SK-N-SH treated with all-trans-retinoic acid at 6 μM for 48 hours (cell line): Measurements from ENCODE around the gene ARID4B.
"Not testable (repeated sequence)": the region's sequence is repeated elsewhere in the genome, so short reads cannot be mapped to it uniquely, and the experiment has no call there.

Experiments used
- ATAC-seq: fragments of 200-7000 bp; cut with Tn5 transposase; 3 replicates; pipeline ENCODE4 v1.9.1; 2020; ENCODE audit warnings: mild to moderate bottlenecking, moderate library complexity
- BACH2 ChIP-seq: fragments of 250-450 bp; sonication (Bioruptor Pico); IDR thresholded peaks from 2 replicates; pipeline ENCODE4 v1.9.0; 2021; ENCODE audit warnings: mild to moderate bottlenecking, borderline replicate concordance
- CSDC2 ChIP-seq: fragments of 250-450 bp; sonication (Bioruptor Pico); IDR thresholded peaks from 2 replicates; pipeline ENCODE4 v1.5.0; 2020; ENCODE audit warnings: mild to moderate bottlenecking, moderate library complexity
- CSRNP3 ChIP-seq: fragments of 250-450 bp; sonication (Bioruptor Pico); IDR thresholded peaks from 2 replicates; pipeline ENCODE4 v1.5.1; 2021; ENCODE audit warnings: mild to moderate bottlenecking, moderate library complexity
- GLIS3 ChIP-seq: fragments of 250-450 bp; sonication (Bioruptor Pico); IDR thresholded peaks from 2 replicates; pipeline ENCODE4 v1.5.0; 2020; ENCODE audit warnings: mild to moderate bottlenecking, moderate library complexity
- ISL1 ChIP-seq: fragments of 250-450 bp; sonication (Bioruptor Pico); IDR thresholded peaks from 2 replicates; pipeline ENCODE4 v2.1.2; 2022; ENCODE audit warnings: mild to moderate bottlenecking, moderate library complexity
- PATZ1 ChIP-seq: fragments of 250-450 bp; sonication (Bioruptor Pico); IDR thresholded peaks from 2 replicates; pipeline ENCODE4 v1.8.0; 2020; ENCODE audit warnings: mild to moderate bottlenecking, moderate library complexity, borderline replicate concordance
- POU6F1 ChIP-seq: fragments of 250-450 bp; sonication (Bioruptor Pico); IDR thresholded peaks from 2 replicates; pipeline ENCODE4 v1.8.0; 2021; ENCODE audit warnings: low read depth, mild to moderate bottlenecking, moderate library complexity, borderline replicate concordance
- PPARA ChIP-seq: fragments of 250-450 bp; sonication (Bioruptor Pico); IDR thresholded peaks from 2 replicates; pipeline ENCODE4 v1.5.0; 2020; ENCODE audit warnings: mild to moderate bottlenecking, borderline replicate concordance
- RARB ChIP-seq: fragments of 250-450 bp; sonication (Bioruptor Pico); IDR thresholded peaks from 2 replicates; pipeline ENCODE4 v1.8.0; 2021; ENCODE audit warnings: mild to moderate bottlenecking, moderate library complexity
- SNAI2 ChIP-seq: fragments of 250-450 bp; sonication (Bioruptor Pico); IDR thresholded peaks from 2 replicates; pipeline ENCODE4 v1.5.0; 2020; ENCODE audit warnings: mild to moderate bottlenecking, moderate library complexity
- TCF4 ChIP-seq: fragments of 250-450 bp; sonication (Bioruptor Pico); IDR thresholded peaks from 2 replicates; pipeline ENCODE4 v1.8.0; 2021; ENCODE audit warnings: mild to moderate bottlenecking, moderate library complexity, borderline replicate concordance
- TOX ChIP-seq: fragments of 250-450 bp; sonication (Bioruptor Pico); IDR thresholded peaks from 2 replicates; pipeline ENCODE4 v1.8.0; 2021; ENCODE audit warnings: mild to moderate bottlenecking, moderate library complexity, borderline replicate concordance
- TSHZ2 ChIP-seq: fragments of 250-450 bp; sonication (Bioruptor Pico); IDR thresholded peaks from 2 replicates; pipeline ENCODE4 v1.5.0; 2020; ENCODE audit warnings: mild to moderate bottlenecking, moderate library complexity
- ZC3H10 ChIP-seq: fragments of 250-450 bp; sonication (Bioruptor Pico); IDR thresholded peaks from 2 replicates; pipeline ENCODE4 v1.5.1; 2021; ENCODE audit warnings: mild to moderate bottlenecking, moderate library complexity
- ZFP3 ChIP-seq: fragments of 250-450 bp; sonication (Bioruptor Pico); IDR thresholded peaks from 2 replicates; pipeline ENCODE4 v1.5.0; 2020; ENCODE audit warnings: mild to moderate bottlenecking, moderate library complexity
- ZFP30 ChIP-seq: fragments of 450-650 bp; formaldehyde crosslinking; IDR thresholded peaks from 2 replicates; pipeline ENCODE4 v1.5.0; 2022; ENCODE audit warnings: mild to moderate bottlenecking, moderate library complexity
- ZNF565 ChIP-seq: fragments of 450-650 bp; formaldehyde crosslinking; conservative IDR thresholded peaks from 2 replicates; pipeline ENCODE4 v1.5.0; 2020; ENCODE audit warnings: low read depth, mild to moderate bottlenecking, moderate library complexity
- ZNF8 ChIP-seq: fragments of 450-650 bp; formaldehyde crosslinking; IDR thresholded peaks from 2 replicates; pipeline ENCODE4 v1.5.0; 2020; ENCODE audit warnings: mild to moderate bottlenecking, moderate library complexity

Gene ARID4B

GRCh38 chr1:235221653-235222375 lies 106.2 kb downstream of the ARID4B start:
- no peak for ATAC-seq
- TF ChIP-seq TCF4 (CRISPR knock-in tag) = no peak
- no peak for TF ChIP-seq ZNF565 (CRISPR knock-in tag)
- TF ChIP-seq ZC3H10 (CRISPR knock-in tag) = no peak
- TF ChIP-seq SNAI2 (CRISPR knock-in tag) = no peak
- TF ChIP-seq CSDC2 (CRISPR knock-in tag) = no peak
- TF ChIP-seq TOX (CRISPR knock-in tag) = no peak
- no peak for TF ChIP-seq BACH2

GRCh38 chr1:235215453-235215852 lies 112.5 kb downstream of the ARID4B start:
- TF ChIP-seq CSRNP3 (CRISPR knock-in tag) (no peak), TSHZ2 (CRISPR knock-in tag) (no peak), ZFP30 (no peak), ZFP3 (CRISPR knock-in tag) (no peak), PATZ1 (CRISPR knock-in tag) (no peak), SNAI2 (CRISPR knock-in tag) (no peak), ISL1 (CRISPR knock-in tag) (no peak), ZC3H10 (CRISPR knock-in tag) (no peak), RARB (CRISPR knock-in tag) (no peak), PPARA (CRISPR knock-in tag) (no peak), TCF4 (CRISPR knock-in tag) (no peak), POU6F1 (CRISPR knock-in tag) (no peak)
- no peak for ATAC-seq

- ATAC-seq = not testable (repeated sequence)
Observed at GRCh38 chr1:235214962-235215361, 113.0 kb downstream of the ARID4B start.

GRCh38 chr1:235213752-235214151 lies 114.2 kb downstream of the ARID4B start:
- no peak for ATAC-seq
- TF ChIP-seq ZC3H10 (CRISPR knock-in tag) (no peak), SNAI2 (CRISPR knock-in tag) (no peak), ZFP30 (no peak), RARB (CRISPR knock-in tag) (no peak), GLIS3 (no peak), ZFP3 (CRISPR knock-in tag) (no peak), CSDC2 (CRISPR knock-in tag) (no peak), PPARA (CRISPR knock-in tag) (no peak), TSHZ2 (CRISPR knock-in tag) (no peak), ISL1 (CRISPR knock-in tag) (no peak), TCF4 (CRISPR knock-in tag) (no peak), BACH2 (no peak), POU6F1 (CRISPR knock-in tag) (no peak), ZNF565 (CRISPR knock-in tag) (no peak), ZNF8 (no peak)
